Activated T-helper 9 cell treated with anti-CD3 and anti-CD28 coated beads, Interleukin-2, amount 50 U/mL, for 16 hours (primary cell): ENCODE measurements around the gene GRIK3.
"Not testable (repeated sequence)": the region's sequence is repeated elsewhere in the genome, so short reads cannot be mapped to it uniquely, and the experiment has no call there.

Source experiments
- DNase-seq: peaks from one replicate; pipeline ENCODE4 v3.0.0-alpha.2; 2020; ENCODE audit warnings: low read depth

GRIK3 gene

GRCh38 chr1:36784147-36784859 lies 250.0 kb downstream of the GRIK3 start:
- no peak for DNase-seq

GRCh38 chr1:36783475-36783874 lies 250.8 kb downstream of the GRIK3 start:
- DNase-seq, result no peak

GRCh38 chr1:36782785-36783184 lies 251.5 kb downstream of the GRIK3 start:
- DNase-seq, result no peak

GRCh38 chr1:36782085-36782484 lies 252.2 kb downstream of the GRIK3 start:
- no peak for DNase-seq

- no peak for DNase-seq
These were observed 253.2 kb downstream of the GRIK3 start for GRCh38 chr1:36781098-36781497.

- no peak for DNase-seq
These were observed 255.6 kb downstream of the GRIK3 start for GRCh38 chr1:36778740-36779139.

- DNase-seq, result no peak
These were observed 257.1 kb downstream of the GRIK3 start for GRCh38 chr1:36776948-36777831.

- no peak for DNase-seq
These were observed 258.1 kb downstream of the GRIK3 start for GRCh38 chr1:36776256-36776655.

GRCh38 chr1:36775716-36776115 lies 258.6 kb downstream of the GRIK3 start:
- no peak for DNase-seq

- no peak for DNase-seq
These were observed 260.3 kb downstream of the GRIK3 start for GRCh38 chr1:36773827-36774541.

- DNase-seq, result no peak
These were observed 261.4 kb downstream of the GRIK3 start for GRCh38 chr1:36772647-36773495.

- DNase-seq, result no peak
These were observed 262.5 kb downstream of the GRIK3 start for GRCh38 chr1:36771660-36772284.

- DNase-seq, result no peak
These were observed 263.1 kb downstream of the GRIK3 start for GRCh38 chr1:36771240-36771639.

- no peak for DNase-seq
These were observed 264.2 kb downstream of the GRIK3 start for GRCh38 chr1:36769886-36770830.

- no peak for DNase-seq
These were observed 265.7 kb downstream of the GRIK3 start for GRCh38 chr1:36768486-36769178.

GRCh38 chr1:36767429-36767828 lies 266.9 kb downstream of the GRIK3 start:
- DNase-seq, result not testable (repeated sequence)

GRCh38 chr1:36766481-36766880 lies 267.8 kb downstream of the GRIK3 start:
- no peak for DNase-seq

- no peak for DNase-seq
These were observed 268.5 kb downstream of the GRIK3 start for GRCh38 chr1:36765785-36766300.

GRCh38 chr1:36764798-36765197 lies 269.5 kb downstream of the GRIK3 start:
- no peak for DNase-seq
